Keratinocyte (primary cell): ENCODE data around the gene KCNJ16.

ENCODE experiments used
- CTCF ChIP-seq, 3 experiments: IDR thresholded peaks in 1 of 3; conservative IDR thresholded peaks in 1 of 3; optimal IDR thresholded peaks in 1 of 3; 2 replicates in 2 of 3; 3 replicates in 1 of 3; pipeline versions ENCODE3 to v1.5.1; 2011; ENCODE audit warnings: low read length in 3 of 3, mild to moderate bottlenecking in 3 of 3, moderate library complexity in 2 of 3, control low read depth in 1 of 3, inconsistent platforms in 1 of 3; ENCODE audit not compliant: insufficient read depth in 2 of 3; ENCODE audit errors: extremely low read depth in 1 of 3
- EZH2 ChIP-seq: IDR thresholded peaks from one replicate; pipeline ENCODE4 v1.6.1; 2012; ENCODE audit warnings: inconsistent platforms, mild to moderate bottlenecking, low read length, moderate library complexity

- TF ChIP-seq CTCF (optimal IDR thresholded peaks at IDR 0.05 in 1 of 3, IDR thresholded peaks at IDR 0.05 in 1 of 3, conservative IDR thresholded peaks at IDR 0.05 in 1 of 3; ENCODE audit: extremely low read depth in 1 of 3, insufficient read depth in 2 of 3, low read length in 3 of 3) (no peak), EZH2 (no peak)
Observed at GRCh38 chr17:70089513-70090148, 14.6 kb downstream of the KCNJ16 start.
